HCT116 (cell line): Measurements from ENCODE around the gene SMAD9. TPM values are rescaled to one million over a fixed set of nuclear protein-coding genes. Genes with fewer than 3 reads are reported as not detected.

Experiments used
- ATAC-seq: fragments of 200-7000 bp; cut with Tn5 transposase; 2 replicates; pipeline ENCODE4 v1.9.1; 2020; ENCODE audit warnings: mild to moderate bottlenecking, moderate library complexity
- BruUV-seq: library from RNA; stranded (reverse); fragments of 400-500 nt; replicated peaks from 2 replicates; lab custom pipeline; 2021; lab: Mats Ljungman, UMichigan
- CTCF ChIA-PET: fragments of 300-600 bp; sonication (Branson Sonifier 250); formaldehyde crosslinking; loops from one replicate; lab custom pipeline; 2021; ENCODE audit warnings: antibody characterized with exemption; lab: Charles Lee
- POLR2A ChIA-PET: fragments of 300-600, 350-600 bp; sonication (Branson Sonifier 250); formaldehyde crosslinking; loops from one replicate; lab custom pipeline; 2021; ENCODE audit warnings: antibody characterized with exemption; lab: Charles Lee
- RAD21 ChIA-PET, 2 experiments: fragments of 300-600 bp; sonication (Branson Sonifier 250); formaldehyde crosslinking; loops; one replicate each; lab custom pipeline; 2023; ENCODE audit warnings: low total read pairs in 2 of 2; ENCODE audit not compliant: uncharacterized antibody in 2 of 2, unreplicated experiment in 2 of 2, low non-redundant PET in 1 of 2; lab: Charles Lee
- DNase-seq: peaks from one replicate; pipeline ENCODE4 v3.0.0-alpha.2; 2010; ENCODE audit warnings: low read depth, low spot score
- H2AFZ ChIP-seq: fragments of 200-600 bp; shearing (Covaris generic), sonication (generic); 2 replicates; pipeline ENCODE4 v1.6.1; 2017; ENCODE audit warnings: low read depth, mixed run types, mixed read lengths, antibody characterized with exemption, low read length; ENCODE audit not compliant: poor library complexity, severe bottlenecking
- H3K27ac ChIP-seq: 2 replicates; pipeline ENCODE4 v1.5.1; 2012; ENCODE audit warnings: low read depth, low read length
- H3K27me3 ChIP-seq: fragments of 200-600 bp; sonication (generic); 2 replicates; pipeline ENCODE4 v1.6.1; 2016; ENCODE audit warnings: mixed run types, low read length, mixed read lengths; ENCODE audit not compliant: insufficient read depth
- H3K36me3 ChIP-seq, 2 experiments: fragments of 200-500 bp in 1 of 2; fragments of 200-600 bp in 1 of 2; sonication (Bioruptor generic) in 1 of 2; sonication (generic) in 1 of 2; 2 replicates each; pipeline versions ENCODE4 v1.5.1 to v1.6.1; 2014 to 2016; ENCODE audit warnings: low read length in 2 of 2, inconsistent platforms in 1 of 2, mixed read lengths in 1 of 2, mixed run types in 1 of 2; ENCODE audit not compliant: insufficient read depth in 2 of 2, control insufficient read depth in 1 of 2
- H3K4me1 ChIP-seq, 2 experiments: fragments of 200-600 bp in 1 of 2; sonication (generic) in 1 of 2; 2 replicates each; pipeline versions ENCODE4 v1.5.1 to v1.6.1; 2012 to 2017; ENCODE audit warnings: low read length in 2 of 2, inconsistent platforms in 1 of 2, mild to moderate bottlenecking in 1 of 2, mixed read lengths in 1 of 2, mixed run types in 1 of 2, moderate library complexity in 1 of 2; ENCODE audit not compliant: insufficient read depth in 2 of 2, control insufficient read depth in 1 of 2
- H3K4me2 ChIP-seq: fragments of 200-600 bp; sonication (generic); 2 replicates; pipeline ENCODE4 v1.6.1; 2017; ENCODE audit warnings: mixed run types, low read length, mixed read lengths
- H3K4me3 ChIP-seq, 2 experiments: fragments of 200-600 bp in 1 of 2; sonication (generic) in 1 of 2; replicated peaks in 1 of 2; 2 replicates each; pipeline ENCODE4 v1.5.1; 2011 to 2016; ENCODE audit warnings: low read length in 2 of 2, control low read depth in 1 of 2, low read depth in 1 of 2, mild to moderate bottlenecking in 1 of 2, mixed read lengths in 1 of 2, mixed run types in 1 of 2
- H3K79me2 ChIP-seq: fragments of 200-600 bp; sonication (generic); 2 replicates; pipeline ENCODE4 v1.6.1; 2017; ENCODE audit warnings: mild to moderate bottlenecking, mixed run types, low read length, moderate library complexity, mixed read lengths; ENCODE audit not compliant: insufficient read depth
- H3K9ac ChIP-seq: fragments of 200-600 bp; sonication (generic); 2 replicates; pipeline ENCODE4 v1.6.1; 2016; ENCODE audit warnings: low read length, mixed read lengths
- H3K9me2 ChIP-seq: fragments of 200-600 bp; sonication (generic), shearing (Covaris generic); 2 replicates; pipeline ENCODE4 v1.6.1; 2017; ENCODE audit warnings: mixed run types, mild to moderate bottlenecking, moderate library complexity; ENCODE audit not compliant: insufficient read depth
- H3K9me3 ChIP-seq, 2 experiments: fragments of 200-500 bp in 1 of 2; fragments of 200-600 bp in 1 of 2; sonication (Bioruptor generic) in 1 of 2; sonication (generic) in 1 of 2; 2 replicates each; pipeline ENCODE4 v1.6.1; 2014 to 2017; ENCODE audit warnings: low read length in 2 of 2, mixed read lengths in 2 of 2, inconsistent platforms in 1 of 2, low read depth in 1 of 2, mild to moderate bottlenecking in 1 of 2, mixed run types in 1 of 2, moderate library complexity in 1 of 2; ENCODE audit not compliant: control insufficient read depth in 1 of 2, insufficient read depth in 1 of 2
- H4K20me1 ChIP-seq: fragments of 200-600 bp; sonication (generic), shearing (Covaris generic); 2 replicates; pipeline ENCODE4 v1.6.1; 2017; ENCODE audit warnings: mixed run types, mild to moderate bottlenecking, moderate library complexity; ENCODE audit not compliant: insufficient read depth
- CBX3 ChIP-seq: IDR thresholded peaks from 2 replicates; pipeline ENCODE4 v1.6.1; 2012; ENCODE audit warnings: low read depth
- CTCF ChIP-seq, 3 experiments: fragments of 200-600 bp in 1 of 3; sonication (generic) in 1 of 3; IDR thresholded peaks in 2 of 3; conservative IDR thresholded peaks in 1 of 3; 2 replicates each; pipeline ENCODE4 v1.5.1; 2012 to 2017; ENCODE audit warnings: low read depth in 2 of 3, low read length in 2 of 3, antibody characterized with exemption in 1 of 3, borderline replicate concordance in 1 of 3, control low read depth in 1 of 3, mild to moderate bottlenecking in 1 of 3, mixed read lengths in 1 of 3, mixed run types in 1 of 3, moderate library complexity in 1 of 3; ENCODE audit not compliant: insufficient read depth in 1 of 3
- ELF1 ChIP-seq: IDR thresholded peaks from 2 replicates; pipeline ENCODE4 v1.6.1; 2012; ENCODE audit warnings: low read depth, borderline replicate concordance
- EZH2 ChIP-seq: fragments of 200-600 bp; sonication (generic); IDR thresholded peaks from 2 replicates; pipeline ENCODE4 v1.6.1; 2017; ENCODE audit warnings: antibody characterized with exemption, mixed run types
- EZH2phosphoT487 ChIP-seq: fragments of 200-600 bp; IDR thresholded peaks from 2 replicates; pipeline ENCODE4 v1.6.1; 2018; ENCODE audit warnings: antibody characterized with exemption, borderline replicate concordance
- POLR2A ChIP-seq: IDR thresholded peaks from 2 replicates; pipeline ENCODE4 v1.7.0; 2011; ENCODE audit warnings: borderline replicate concordance; ENCODE audit not compliant: insufficient read depth, insufficient read length; ENCODE audit errors: extremely low read depth
- RAD21 ChIP-seq: IDR thresholded peaks from 2 replicates; pipeline ENCODE4 v1.6.1; 2012; ENCODE audit warnings: low read depth, mild to moderate bottlenecking
- REST ChIP-seq: IDR thresholded peaks from 2 replicates; pipeline ENCODE4 v1.6.1; 2012; ENCODE audit warnings: low read depth
- SIN3A ChIP-seq: IDR thresholded peaks from 2 replicates; pipeline ENCODE4 v1.6.1; 2012; ENCODE audit warnings: low read depth
- SRF ChIP-seq: IDR thresholded peaks from 2 replicates; pipeline ENCODE4 v1.6.1; 2012; ENCODE audit warnings: low read depth
- TCF7L2 ChIP-seq: IDR thresholded peaks from 2 replicates; pipeline ENCODE4 v1.7.0; 2011; ENCODE audit warnings: borderline replicate concordance, inconsistent platforms; ENCODE audit not compliant: insufficient read depth, insufficient read length; ENCODE audit errors: extremely low read depth
- YY1 ChIP-seq: IDR thresholded peaks from 2 replicates; pipeline ENCODE4 v1.6.1; 2011; ENCODE audit warnings: low read length, low read depth, moderate library complexity, mild to moderate bottlenecking; ENCODE audit not compliant: insufficient replicate concordance; ENCODE audit errors: extremely low read depth
- intact Hi-C: fragments of 100-400 bp; cut with micrococcal nuclease; formaldehyde crosslinking; loops from 2 replicates; pipeline ENCODE4 v1.10.0; 2022
- total RNA-seq: library from RNA; stranded (reverse); gene quantifications from one replicate; pipeline ENCODE4 v1.2.1, GENCODE V29; 2021; ENCODE audit not compliant: unreplicated experiment

Gene SMAD9
- total RNA-seq, 1 experiment from 2014 or later: 4.3 TPM

- Histone ChIP-seq H3K27ac (no peak overlapping the region), H2AFZ (no peak overlapping the region), H3K4me3 (no peak overlapping the region), H3K4me2 (no peak overlapping the region), H3K4me1 (no peaks in the 10 kb centered on the region), H4K20me1 (no peaks in the 10 kb centered on the region), H3K36me3 (no peaks in the 10 kb centered on the region), H3K79me2 (no peaks in the 10 kb centered on the region), H3K9me3 (no peaks in the 10 kb centered on the region), H3K27me3 (no peaks in the 10 kb centered on the region), H3K9ac (no peak overlapping the region), H3K9me2 (no peaks in the 10 kb centered on the region)
- ChIA-PET RAD21 (no interaction called here), CTCF (no interaction called here), POLR2A (no interaction called here)
- TF ChIP-seq CTCF (IDR thresholded peaks at IDR 0.05 in 2 of 3, conservative IDR thresholded peaks at IDR 0.05 in 1 of 3; ENCODE audit: borderline replicate concordance in 1 of 3, insufficient read depth in 1 of 3, low read depth in 2 of 3, low read length in 2 of 3) (no peak), POLR2A (no peak)
- DNase-seq: no peak
- ATAC-seq: no peak
- intact Hi-C loops: no loop called here
- no TSS peak for BruUV-seq
These were observed 7.1 kb downstream of the SMAD9 start for GRCh38 chr13:36912973-36913372.

GRCh38 chr13:36912369-36912768 lies 7.7 kb downstream of the SMAD9 start:
- DNase-seq (no peak), ATAC-seq (no peak)
- Histone ChIP-seq H3K9me2 (no peaks in the 10 kb centered on the region), H3K4me2 (no peak overlapping the region), H4K20me1 (no peaks in the 10 kb centered on the region), H3K4me3 (no peak overlapping the region), H3K4me1 (no peaks in the 10 kb centered on the region), H2AFZ (no peak overlapping the region), H3K9me3 (no peaks in the 10 kb centered on the region), H3K79me2 (no peaks in the 10 kb centered on the region), H3K27me3 (no peaks in the 10 kb centered on the region), H3K36me3 (no peaks in the 10 kb centered on the region), H3K27ac (no peak overlapping the region), H3K9ac (no peak overlapping the region)
- ChIA-PET RAD21 (no interaction called here), CTCF (no interaction called here), POLR2A (no interaction called here)
- intact Hi-C loops: no loop called here
- BruUV-seq: no TSS peak
- TF ChIP-seq REST (no peak), ELF1 (no peak), YY1 (no peak), CTCF (IDR thresholded peaks at IDR 0.05 in 2 of 3, conservative IDR thresholded peaks at IDR 0.05 in 1 of 3; ENCODE audit: borderline replicate concordance in 1 of 3, insufficient read depth in 1 of 3, low read depth in 2 of 3, low read length in 2 of 3) (no peak), RAD21 (no peak), CBX3 (no peak), EZH2phosphoT487 (no peak), SRF (no peak), SIN3A (no peak), TCF7L2 (no peak), EZH2 (no peak)
